HG02938 (cell line): ENCODE measurements around the gene SH3TC1.

Source experiments
- ATAC-seq: cut with Tn5 transposase; IDR thresholded peaks from one replicate; pipeline ENCODE4 v1.9.1; 2021; ENCODE audit warnings: mild to moderate bottlenecking, moderate library complexity; ENCODE audit not compliant: unreplicated experiment

The SH3TC1 gene

GRCh38 chr4:8198206-8198905 is 734 bp upstream of the SH3TC1 start:
- no peak for ATAC-seq

- no peak for ATAC-seq
These were observed 658 bp downstream of the SH3TC1 start for GRCh38 chr4:8199594-8200301.

- ATAC-seq, result no peak
These were observed 1.3 kb downstream of the SH3TC1 start for GRCh38 chr4:8200302-8200975.

GRCh38 chr4:8201321-8201781 is 2.3 kb downstream of the SH3TC1 start:
- ATAC-seq, result peak; percentile 34

GRCh38 chr4:8202108-8203051 is 3.3 kb downstream of the SH3TC1 start:
- ATAC-seq, result no peak

GRCh38 chr4:8203052-8203401 is 3.9 kb downstream of the SH3TC1 start:
- ATAC-seq, result no peak

- ATAC-seq, result no peak
These were observed 4.7 kb downstream of the SH3TC1 start for GRCh38 chr4:8203817-8204216.

GRCh38 chr4:8204576-8205227 is 5.6 kb downstream of the SH3TC1 start:
- ATAC-seq, result no peak

- ATAC-seq, result no peak
These were observed 6.2 kb downstream of the SH3TC1 start for GRCh38 chr4:8205241-8205707.

- no peak for ATAC-seq
These were observed 6.9 kb downstream of the SH3TC1 start for GRCh38 chr4:8205749-8206611.

GRCh38 chr4:8207314-8207713 is 8.2 kb downstream of the SH3TC1 start:
- no peak for ATAC-seq

GRCh38 chr4:8208565-8208964 is 9.5 kb downstream of the SH3TC1 start:
- ATAC-seq, result no peak

GRCh38 chr4:8209181-8209874 is 10.2 kb downstream of the SH3TC1 start:
- no peak for ATAC-seq

GRCh38 chr4:8210010-8210409 is 10.9 kb downstream of the SH3TC1 start:
- no peak for ATAC-seq

GRCh38 chr4:8210616-8211015 is 11.5 kb downstream of the SH3TC1 start:
- no peak for ATAC-seq

GRCh38 chr4:8211251-8211650 is 12.2 kb downstream of the SH3TC1 start:
- no peak for ATAC-seq

GRCh38 chr4:8211737-8212581 is 12.9 kb downstream of the SH3TC1 start:
- ATAC-seq, result no peak

- ATAC-seq, result no peak
These were observed 13.5 kb downstream of the SH3TC1 start for GRCh38 chr4:8212622-8213021.
